Caco-2 (cell line): Measurements from ENCODE around the gene DPM2. TPM values are rescaled to one million over a fixed set of nuclear protein-coding genes. Genes with fewer than 3 reads are reported as not detected.

ENCODE experiments used
- Bru-seq: library from RNA; stranded (reverse); fragments of 400-500 nt; gene quantifications from one replicate; lab custom pipeline; 2021; lab: Mats Ljungman, UMichigan
- BruChase-seq, 2 experiments: library from RNA; stranded (reverse); fragments of 400-500 nt; gene quantifications; one replicate each; lab custom pipeline; 2021; lab: Mats Ljungman, UMichigan
- BruUV-seq: library from RNA; stranded (reverse); fragments of 400-500 nt; replicated peaks from 2 replicates; lab custom pipeline; 2021; lab: Mats Ljungman, UMichigan
- CTCF ChIA-PET: fragments of 300-600 bp; sonication (Branson Sonifier 250); formaldehyde crosslinking; loops from one replicate; lab custom pipeline; 2022; ENCODE audit warnings: antibody characterized with exemption; lab: Charles Lee
- POLR2A ChIA-PET: fragments of 300-600 bp; sonication (Branson Sonifier 250); formaldehyde crosslinking; loops from one replicate; lab custom pipeline; 2022; ENCODE audit warnings: antibody characterized with exemption; lab: Charles Lee
- DNase-seq, 2 experiments: peaks; one replicate each; pipeline versions ENCODE4 v3.0.0 to v3.0.0-alpha.2; 2020 to 2022
- H3K27me3 ChIP-seq: replicated peaks from 2 replicates; pipeline ENCODE4 v1.6.0; 2011; ENCODE audit warnings: low read length; ENCODE audit not compliant: control insufficient read depth, insufficient read depth
- H3K36me3 ChIP-seq: 2 replicates; pipeline ENCODE4 v1.5.1; 2011; ENCODE audit warnings: low read length; ENCODE audit not compliant: control insufficient read depth, insufficient read depth
- H3K4me1 ChIP-seq: fragments of 250-450 bp; sonication (Bioruptor Pico); 2 replicates; pipeline ENCODE4 v1.5.1; 2020; ENCODE audit warnings: mild to moderate bottlenecking
- H3K4me3 ChIP-seq: 2 replicates; pipeline ENCODE4 v1.5.1; 2011; ENCODE audit warnings: low read depth, mild to moderate bottlenecking, control low read depth, low read length
- H3K9me3 ChIP-seq: fragments of 250-450 bp; sonication (Bioruptor Pico); 2 replicates; pipeline ENCODE4 v1.5.1; 2020; ENCODE audit warnings: mild to moderate bottlenecking, moderate library complexity
- H3K27ac Mint-ChIP-seq: one replicate; pipeline ENCODE4 v1.8.0; 2022; ENCODE audit warnings: mixed read lengths; ENCODE audit not compliant: unreplicated experiment
- H3K27me3 Mint-ChIP-seq: one replicate; pipeline ENCODE4 v1.8.0; 2022; ENCODE audit warnings: mixed read lengths; ENCODE audit not compliant: insufficient read depth, unreplicated experiment
- H3K36me3 Mint-ChIP-seq: one replicate; pipeline ENCODE4 v1.8.0; 2022; ENCODE audit warnings: mild to moderate bottlenecking, mixed read lengths; ENCODE audit not compliant: insufficient read depth, unreplicated experiment
- H3K4me1 Mint-ChIP-seq: one replicate; pipeline ENCODE4 v1.8.0; 2022; ENCODE audit warnings: low read depth, mixed read lengths; ENCODE audit not compliant: unreplicated experiment
- H3K4me3 Mint-ChIP-seq: one replicate; pipeline ENCODE4 v1.8.0; 2022; ENCODE audit warnings: mild to moderate bottlenecking, moderate library complexity, mixed read lengths; ENCODE audit not compliant: unreplicated experiment
- H3K9me3 Mint-ChIP-seq: one replicate; pipeline ENCODE4 v1.8.0; 2022; ENCODE audit warnings: mixed read lengths; ENCODE audit not compliant: unreplicated experiment
- CTCF ChIP-seq, 2 experiments: fragments of 200-600 bp in 1 of 2; IDR thresholded peaks; 1 replicate in 1 of 2; 2 replicates in 1 of 2; pipeline versions ENCODE4 v1.5.1 to v1.8.0; 2011 to 2022; ENCODE audit warnings: antibody characterized with exemption in 1 of 2, control low read depth in 1 of 2, inconsistent platforms in 1 of 2, low read depth in 1 of 2, low read length in 1 of 2, mild to moderate bottlenecking in 1 of 2, moderate library complexity in 1 of 2; ENCODE audit not compliant: insufficient read depth in 1 of 2, severe bottlenecking in 1 of 2, unreplicated experiment in 1 of 2
- intact Hi-C: fragments of 100-400 bp; cut with micrococcal nuclease; formaldehyde crosslinking; loops from one replicate; pipeline ENCODE4 v1.10.0; 2022; ENCODE audit not compliant: unreplicated experiment
- long read RNA-seq: library from polyadenylated mRNA; stranded (forward); transcript quantifications from one replicate; pipeline ENCODE4 v2.0.0, GENCODE V29; 2022
- total RNA-seq: library from RNA; stranded (reverse); gene quantifications from 2 replicates; pipeline ENCODE4 v1.2.3, GENCODE V29; 2022

DPM2 gene
- total RNA-seq (38.7 and 39.4 TPM in 2 replicates), Bru-seq, nascent RNA (percentile 76 among the genes with signal in this experiment), BruChase-seq, experiment 1, labeled RNA remaining after a 2-hour chase (percentile 76 among the genes with signal in this experiment), BruChase-seq, experiment 2, labeled RNA remaining after a 6-hour chase (percentile 85 among the genes with signal in this experiment)
- long read RNA-seq, transcript DPM2-203 (3 exons, 928 nt) = minor isoform, 16 of 189 reads
- long read RNA-seq, transcript DPM2-201 (4 exons, 1,542 nt) = major isoform, 96 of 189 reads
- long read RNA-seq, transcript DPM2-205 (3 exons, 1,662 nt) = minor isoform, 28 of 189 reads
- long read RNA-seq, partial matches to known transcripts = 31 of 189 reads
- long read RNA-seq, other reads (novel, unspliced or antisense) = 18 of 189 reads

GRCh38 chr9:127937388-127938297 lies at the start of gene DPM2:
Gene DPM2 (minus strand): TSS chr9:127937854. CDS start chr9:127937820, 34 bp downstream.
- ChIA-PET CTCF (no interaction called here), POLR2A (no interaction called here)
- no peaks in the 10 kb centered on the region for H3K9me3 ChIP-seq
- Mint-ChIP-seq H3K4me3 (peak within 1 kb of the TSS; percentile 82), H3K4me1 (peaks cover 15% of the 10 kb centered on the region), H3K27me3 (no peaks in the 10 kb centered on the region), H3K27ac (peak within 1 kb of the TSS; percentile 88), H3K36me3 (peaks cover 78% of the 10 kb centered on the region), H3K9me3 (no peaks in the 10 kb centered on the region)
- intact Hi-C loops = no loop called here
- TF ChIP-seq CTCF (IDR thresholded peaks at IDR 0.05; ENCODE audit: insufficient read depth in 1 of 2, low read depth in 1 of 2, low read length in 1 of 2, severe bottlenecking in 1 of 2, unreplicated experiment in 1 of 2) = no peak
- BruUV-seq = TSS peak; percentile 69
- H3K27me3 ChIP-seq = no peaks in the 10 kb centered on the region
- peak; percentile 83 for DNase-seq
- 0 out of 2 replicates have a peak, but pooled peaks cover 4% of the 10 kb centered on the region for H3K4me1 ChIP-seq
- peak within 1 kb of the TSS; percentile 78 for H3K4me3 ChIP-seq
- peaks cover 2% of the 10 kb centered on the region; the same call in 1 of the 2 replicates for H3K36me3 ChIP-seq

- H3K9me3 ChIP-seq = no peaks in the 10 kb centered on the region
- no peaks in the 10 kb centered on the region for H3K36me3 ChIP-seq
- H3K4me1 ChIP-seq = peaks cover 12% of the 10 kb centered on the region
- CTCF ChIA-PET = no interaction called here
- no peaks in the 10 kb centered on the region for H3K27me3 ChIP-seq
- TF ChIP-seq CTCF (IDR thresholded peaks at IDR 0.05; ENCODE audit: insufficient read depth in 1 of 2, low read depth in 1 of 2, low read length in 1 of 2, severe bottlenecking in 1 of 2, unreplicated experiment in 1 of 2) = no peak
- BruUV-seq = no TSS peak
- Mint-ChIP-seq H3K36me3 (no peaks in the 10 kb centered on the region), H3K4me3 (no peak overlapping the region), H3K27ac (no peak overlapping the region), H3K4me1 (peaks cover 14% of the 10 kb centered on the region), H3K27me3 (no peaks in the 10 kb centered on the region), H3K9me3 (no peaks in the 10 kb centered on the region)
- POLR2A ChIA-PET = no interaction called here
- intact Hi-C loops = no loop called here
- no peak overlapping the region for H3K4me3 ChIP-seq
- no peak for DNase-seq
Observed at GRCh38 chr9:127987103-127987614, 49.5 kb upstream of the DPM2 start.

- DNase-seq = no peak
- Mint-ChIP-seq H3K4me1 (peaks cover 23% of the 10 kb centered on the region), H3K27ac (no peak overlapping the region), H3K4me3 (no peak overlapping the region), H3K36me3 (peaks cover 2% of the 10 kb centered on the region), H3K9me3 (no peaks in the 10 kb centered on the region), H3K27me3 (no peaks in the 10 kb centered on the region)
- intact Hi-C loops = no loop called here
- Histone ChIP-seq H3K9me3 (no peaks in the 10 kb centered on the region), H3K27me3 (no peaks in the 10 kb centered on the region), H3K4me3 (no peak overlapping the region), H3K4me1 (peaks cover 9% of the 10 kb centered on the region; the same call in 1 of the 2 replicates), H3K36me3 (no peaks in the 10 kb centered on the region)
- ChIA-PET CTCF (no interaction called here), POLR2A (interaction anchor here (0.6 kb wide), 1 partner anchor 117 kb away, joined by 4 read pairs; no protein-coding TSS in a partner anchor)
- BruUV-seq = no TSS peak
- no peak for TF ChIP-seq CTCF (IDR thresholded peaks at IDR 0.05; ENCODE audit: insufficient read depth in 1 of 2, low read depth in 1 of 2, low read length in 1 of 2, severe bottlenecking in 1 of 2, unreplicated experiment in 1 of 2)
Observed at GRCh38 chr9:127985011-127985410, 47.4 kb upstream of the DPM2 start.
